ENCODE data around the gene SLC16A8. TPM values are rescaled to one million over a fixed set of nuclear protein-coding genes. Genes with fewer than 3 reads are reported as not detected.

SLC16A8 gene
- total RNA-seq, 1 donor from 2014 or later, result 1.0 TPM

GRCh38 chr22:38086001-38086845 lies 2.2 kb upstream of the SLC16A8 start:
- Histone ChIP-seq H3K9ac (ENCODE audit: low read depth in 1 of 3, low read length in 3 of 3) (no peak overlapping the region), H3K27ac (ENCODE audit: low read depth, low read length) (no peak overlapping the region), H3K4me1 (ENCODE audit: control insufficient read depth in 3 of 3, insufficient read depth in 3 of 3, low read length in 3 of 3) (peaks cover 6 to 13% (median 7%) of the 10 kb centered on the region in 3 donors), H3K4me3 (ENCODE audit: low read length in 3 of 3) (no peak overlapping the region), H3K9me3 (ENCODE audit: control insufficient read depth in 3 of 3, low read length in 3 of 3) (no peaks in the 10 kb centered on the region), H3K27me3 (ENCODE audit: control insufficient read depth in 3 of 3, insufficient read depth in 3 of 3, low read length in 3 of 3) (peaks cover 25 to 29% (median 25%) of the 10 kb centered on the region in 3 donors), H3K36me3 (ENCODE audit: control insufficient read depth in 3 of 3, insufficient read depth in 3 of 3, low read length in 3 of 3) (peaks cover 0 to 5% (median 4%) of the 10 kb centered on the region in 3 donors)

GRCh38 chr22:38085501-38085900 lies 1.5 kb upstream of the SLC16A8 start:
- H3K9ac ChIP-seq (ENCODE audit: low read depth in 1 of 3, low read length in 3 of 3), result no peak overlapping the region
- H3K27ac ChIP-seq (ENCODE audit: low read depth, low read length), result no peak overlapping the region
- peaks cover 25 to 36% (median 30%) of the 10 kb centered on the region in 3 donors for H3K27me3 ChIP-seq (ENCODE audit: control insufficient read depth in 3 of 3, insufficient read depth in 3 of 3, low read length in 3 of 3)
- H3K4me1 ChIP-seq (ENCODE audit: control insufficient read depth in 3 of 3, insufficient read depth in 3 of 3, low read length in 3 of 3), result peaks cover 12 to 19% (median 13%) of the 10 kb centered on the region in 3 donors
- H3K4me3 ChIP-seq (ENCODE audit: low read length in 3 of 3), result no peak overlapping the region
- H3K9me3 ChIP-seq (ENCODE audit: control insufficient read depth in 3 of 3, low read length in 3 of 3), result no peaks in the 10 kb centered on the region
- peaks cover 0 to 5% (median 4%) of the 10 kb centered on the region in 3 donors for H3K36me3 ChIP-seq (ENCODE audit: control insufficient read depth in 3 of 3, insufficient read depth in 3 of 3, low read length in 3 of 3)

GRCh38 chr22:38085056-38085455 lies 1.1 kb upstream of the SLC16A8 start:
- no peak overlapping the region for H3K9ac ChIP-seq (ENCODE audit: low read depth in 1 of 3, low read length in 3 of 3)
- no peak overlapping the region for H3K4me3 ChIP-seq (ENCODE audit: low read length in 3 of 3)
- H3K27ac ChIP-seq (ENCODE audit: low read depth, low read length), result no peak overlapping the region
- H3K4me1 ChIP-seq (ENCODE audit: control insufficient read depth in 3 of 3, insufficient read depth in 3 of 3, low read length in 3 of 3), result peaks cover 12 to 19% (median 13%) of the 10 kb centered on the region in 3 donors
- no peaks in the 10 kb centered on the region for H3K9me3 ChIP-seq (ENCODE audit: control insufficient read depth in 3 of 3, low read length in 3 of 3)
- peaks cover 25 to 37% (median 34%) of the 10 kb centered on the region in 3 donors for H3K27me3 ChIP-seq (ENCODE audit: control insufficient read depth in 3 of 3, insufficient read depth in 3 of 3, low read length in 3 of 3)
- H3K36me3 ChIP-seq (ENCODE audit: control insufficient read depth in 3 of 3, insufficient read depth in 3 of 3, low read length in 3 of 3), result peaks cover 0 to 5% (median 4%) of the 10 kb centered on the region in 3 donors

- Histone ChIP-seq H3K4me1 (ENCODE audit: control insufficient read depth in 3 of 3, insufficient read depth in 3 of 3, low read length in 3 of 3) (peaks cover 12 to 16% (median 13%) of the 10 kb centered on the region in 3 donors), H3K27ac (ENCODE audit: low read depth, low read length) (no peak overlapping the region), H3K36me3 (ENCODE audit: control insufficient read depth in 3 of 3, insufficient read depth in 3 of 3, low read length in 3 of 3) (peaks cover 0 to 5% (median 4%) of the 10 kb centered on the region in 3 donors), H3K4me3 (ENCODE audit: low read length in 3 of 3) (no peak overlapping the region), H3K9me3 (ENCODE audit: control insufficient read depth in 3 of 3, low read length in 3 of 3) (no peaks in the 10 kb centered on the region), H3K9ac (ENCODE audit: low read depth in 1 of 3, low read length in 3 of 3) (no peak overlapping the region), H3K27me3 (ENCODE audit: control insufficient read depth in 3 of 3, insufficient read depth in 3 of 3, low read length in 3 of 3) (peaks cover 15 to 30% (median 25%) of the 10 kb centered on the region in 3 donors)
Measured at GRCh38 chr22:38082986-38083710, 836 bp downstream of the SLC16A8 start.

- H3K9ac ChIP-seq (ENCODE audit: low read depth in 1 of 3, low read length in 3 of 3), result peak overlapping the region in 1 of 3 donors; percentile 68
- peaks cover 15 to 30% (median 23%) of the 10 kb centered on the region in 3 donors for H3K27me3 ChIP-seq (ENCODE audit: control insufficient read depth in 3 of 3, insufficient read depth in 3 of 3, low read length in 3 of 3)
- peaks cover 12 to 16% (median 13%) of the 10 kb centered on the region in 3 donors for H3K4me1 ChIP-seq (ENCODE audit: control insufficient read depth in 3 of 3, insufficient read depth in 3 of 3, low read length in 3 of 3)
- H3K9me3 ChIP-seq (ENCODE audit: control insufficient read depth in 3 of 3, low read length in 3 of 3), result no peaks in the 10 kb centered on the region
- peak overlapping the region; percentile 2 to 70 (median 5) for H3K4me3 ChIP-seq (ENCODE audit: low read length in 3 of 3)
- no peak overlapping the region for H3K27ac ChIP-seq (ENCODE audit: low read depth, low read length)
- H3K36me3 ChIP-seq (ENCODE audit: control insufficient read depth in 3 of 3, insufficient read depth in 3 of 3, low read length in 3 of 3), result peaks cover 0 to 2% (median under 1%) of the 10 kb centered on the region in 3 donors
Measured at GRCh38 chr22:38081941-38082828, 1.8 kb downstream of the SLC16A8 start.

GRCh38 chr22:38081636-38081940 lies 2.4 kb downstream of the SLC16A8 start:
- peak overlapping the region; percentile 2 to 70 (median 68) for H3K4me3 ChIP-seq (ENCODE audit: low read length in 3 of 3)
- no peaks in the 10 kb centered on the region for H3K9me3 ChIP-seq (ENCODE audit: control insufficient read depth in 3 of 3, low read length in 3 of 3)
- H3K4me1 ChIP-seq (ENCODE audit: control insufficient read depth in 3 of 3, insufficient read depth in 3 of 3, low read length in 3 of 3), result peaks cover 12 to 16% (median 13%) of the 10 kb centered on the region in 3 donors
- H3K36me3 ChIP-seq (ENCODE audit: control insufficient read depth in 3 of 3, insufficient read depth in 3 of 3, low read length in 3 of 3), result peaks cover 0 to 2% (median 0%) of the 10 kb centered on the region in 3 donors
- H3K27ac ChIP-seq (ENCODE audit: low read depth, low read length), result no peak overlapping the region
- peak overlapping the region in 1 of 3 donors; percentile 68 for H3K9ac ChIP-seq (ENCODE audit: low read depth in 1 of 3, low read length in 3 of 3)
- H3K27me3 ChIP-seq (ENCODE audit: control insufficient read depth in 3 of 3, insufficient read depth in 3 of 3, low read length in 3 of 3), result peaks cover 15 to 30% (median 23%) of the 10 kb centered on the region in 3 donors

GRCh38 chr22:38080850-38081635 lies 2.9 kb downstream of the SLC16A8 start:
- peaks cover 0 to 2% (median 0%) of the 10 kb centered on the region in 3 donors for H3K36me3 ChIP-seq (ENCODE audit: control insufficient read depth in 3 of 3, insufficient read depth in 3 of 3, low read length in 3 of 3)
- peak overlapping the region; percentile 56 to 70 (median 68) for H3K4me3 ChIP-seq (ENCODE audit: low read length in 3 of 3)
- H3K27me3 ChIP-seq (ENCODE audit: control insufficient read depth in 3 of 3, insufficient read depth in 3 of 3, low read length in 3 of 3), result peaks cover 15 to 30% (median 23%) of the 10 kb centered on the region in 3 donors
- peak overlapping the region in 1 of 3 donors; percentile 68 for H3K9ac ChIP-seq (ENCODE audit: low read depth in 1 of 3, low read length in 3 of 3)
- H3K4me1 ChIP-seq (ENCODE audit: control insufficient read depth in 3 of 3, insufficient read depth in 3 of 3, low read length in 3 of 3), result peaks cover 12 to 16% (median 13%) of the 10 kb centered on the region in 3 donors
- H3K27ac ChIP-seq (ENCODE audit: low read depth, low read length), result no peak overlapping the region
- no peaks in the 10 kb centered on the region for H3K9me3 ChIP-seq (ENCODE audit: control insufficient read depth in 3 of 3, low read length in 3 of 3)

GRCh38 chr22:38080474-38080849 lies 3.5 kb downstream of the SLC16A8 start:
- Histone ChIP-seq H3K27ac (ENCODE audit: low read depth, low read length) (no peak overlapping the region), H3K36me3 (ENCODE audit: control insufficient read depth in 3 of 3, insufficient read depth in 3 of 3, low read length in 3 of 3) (peaks cover 0 to 2% (median 0%) of the 10 kb centered on the region in 3 donors), H3K9me3 (ENCODE audit: control insufficient read depth in 3 of 3, low read length in 3 of 3) (no peaks in the 10 kb centered on the region), H3K4me3 (ENCODE audit: low read length in 3 of 3) (peak overlapping the region in 2 of 3 donors; percentile 68 to 70), H3K4me1 (ENCODE audit: control insufficient read depth in 3 of 3, insufficient read depth in 3 of 3, low read length in 3 of 3) (peaks cover 12 to 16% (median 13%) of the 10 kb centered on the region in 3 donors), H3K9ac (ENCODE audit: low read depth in 1 of 3, low read length in 3 of 3) (no peak overlapping the region), H3K27me3 (ENCODE audit: control insufficient read depth in 3 of 3, insufficient read depth in 3 of 3, low read length in 3 of 3) (peaks cover 15 to 30% (median 23%) of the 10 kb centered on the region in 3 donors)

- Histone ChIP-seq H3K9me3 (ENCODE audit: control insufficient read depth in 3 of 3, low read length in 3 of 3) (no peaks in the 10 kb centered on the region), H3K4me3 (ENCODE audit: low read length in 3 of 3) (no peak overlapping the region), H3K36me3 (ENCODE audit: control insufficient read depth in 3 of 3, insufficient read depth in 3 of 3, low read length in 3 of 3) (peaks cover 4 to 7% (median 5%) of the 10 kb centered on the region in 3 donors), H3K4me1 (ENCODE audit: control insufficient read depth in 3 of 3, insufficient read depth in 3 of 3, low read length in 3 of 3) (peaks cover 12 to 16% (median 13%) of the 10 kb centered on the region in 3 donors), H3K27ac (ENCODE audit: low read depth, low read length) (no peak overlapping the region), H3K9ac (ENCODE audit: low read depth in 1 of 3, low read length in 3 of 3) (no peak overlapping the region), H3K27me3 (ENCODE audit: control insufficient read depth in 3 of 3, insufficient read depth in 3 of 3, low read length in 3 of 3) (peaks cover 15 to 30% (median 23%) of the 10 kb centered on the region in 3 donors)
Measured at GRCh38 chr22:38079804-38080203, 4.2 kb downstream of the SLC16A8 start.
